GM12878 (cell line): Measurements from ENCODE around the gene CHMP1B. TPM values are rescaled to one million over a fixed set of nuclear protein-coding genes. Genes with fewer than 3 reads are reported as not detected.
A peak's percentile ranks its signal among the peaks of the same experiment; 100 is the strongest.

Experiments
- ATAC-seq: fragments of 200-7000 bp; cut with Tn5 transposase; 3 replicates; pipeline ENCODE4 v1.9.1; 2020; ENCODE audit warnings: mild to moderate bottlenecking, moderate library complexity
- BruUV-seq: library from RNA; stranded (reverse); fragments of 400-500 nt; replicated peaks from 2 replicates; lab custom pipeline; 2021; lab: Mats Ljungman, UMichigan
- CTCF ChIA-PET: fragments of 300-600 bp; sonication (Branson Sonifier 250); formaldehyde crosslinking; extraction: SDS; loops from one replicate; lab custom pipeline; 2021; ENCODE audit warnings: inconsistent platforms; lab: Yijun Ruan, JAX
- POLR2A ChIA-PET: fragments of 350-600 bp; formaldehyde crosslinking; extraction: SDS; loops from one replicate; lab custom pipeline; 2021; ENCODE audit warnings: inconsistent platforms; lab: Charles Lee
- RAD21 ChIA-PET: fragments of 300-600 bp; sonication (Branson Sonifier 250); formaldehyde crosslinking; loops from one replicate; lab custom pipeline; 2023; ENCODE audit warnings: antibody characterized with exemption; ENCODE audit not compliant: unreplicated experiment; lab: Charles Lee
- SMC1A ChIA-PET: fragments of 300-600 bp; sonication (Branson Sonifier 250); formaldehyde crosslinking; loops from one replicate; lab custom pipeline; 2023; ENCODE audit not compliant: unreplicated experiment, uncharacterized antibody; lab: Charles Lee
- DNase-seq: peaks from one replicate; pipeline ENCODE4 v3.0.0-alpha.2; 2011; ENCODE audit warnings: low read depth, low spot score
- FAIRE-seq: peaks from 3 replicates; lab custom pipeline; 2011; peaks lifted over from hg19 to GRCh38; lab: Jason Lieb, UNC
- H2AFZ ChIP-seq: 2 replicates; pipeline ENCODE4 v1.6.0; 2011; ENCODE audit warnings: low read depth, low read length, control low read depth; ENCODE audit not compliant: control insufficient read depth
- H3K27ac ChIP-seq: 2 replicates; pipeline ENCODE4 v1.5.1; 2011; ENCODE audit warnings: control low read depth; ENCODE audit not compliant: control insufficient read depth, insufficient read depth
- H3K27me3 ChIP-seq, 2 experiments: replicated peaks in 1 of 2; 2 replicates each; pipeline versions ENCODE4 v1.6.0 to v1.6.1; 2011; ENCODE audit warnings: low read length in 1 of 2; ENCODE audit not compliant: control insufficient read depth in 2 of 2, insufficient read depth in 2 of 2
- H3K36me3 ChIP-seq, 2 experiments: 2 replicates each; pipeline ENCODE4 v1.5.1; 2011; ENCODE audit warnings: low read length in 1 of 2; ENCODE audit not compliant: control insufficient read depth in 2 of 2, insufficient read depth in 2 of 2
- H3K4me1 ChIP-seq: 2 replicates; pipeline ENCODE4 v1.6.1; 2011; ENCODE audit warnings: mild to moderate bottlenecking, low read length, moderate library complexity, mixed read lengths; ENCODE audit not compliant: control insufficient read depth, insufficient read depth
- H3K4me2 ChIP-seq: 2 replicates; pipeline ENCODE4 v1.6.0; 2011; ENCODE audit warnings: control low read depth; ENCODE audit not compliant: control insufficient read depth, insufficient read depth
- H3K4me3 ChIP-seq: fragments of 200-600 bp; sonication (generic); 2 replicates; pipeline ENCODE4 v1.5.1; 2016
- H3K79me2 ChIP-seq: 2 replicates; pipeline ENCODE4 v1.6.0; 2011; ENCODE audit warnings: low read length; ENCODE audit not compliant: control insufficient read depth, insufficient read depth
- H3K9ac ChIP-seq: 2 replicates; pipeline ENCODE4 v1.8.0; 2011; ENCODE audit warnings: low read length, control low read depth, mixed read lengths; ENCODE audit not compliant: control insufficient read depth, insufficient read depth
- H3K9me3 ChIP-seq: replicated peaks from 3 replicates; pipeline ENCODE4 v1.5.1; 2011; ENCODE audit warnings: mild to moderate bottlenecking, low read length; ENCODE audit not compliant: control insufficient read depth, insufficient read depth
- H4K20me1 ChIP-seq: 2 replicates; pipeline ENCODE4 v1.6.0; 2011; ENCODE audit not compliant: control insufficient read depth, insufficient read depth
- BCL3 ChIP-seq: IDR thresholded peaks from 2 replicates; pipeline ENCODE4 v1.6.1; 2011; ENCODE audit warnings: borderline replicate concordance, low read depth, mild to moderate bottlenecking, moderate library complexity, low read length; ENCODE audit not compliant: insufficient read depth, poor library complexity, severe bottlenecking
- CBX5 ChIP-seq: sonication (generic); IDR thresholded peaks from 2 replicates; pipeline ENCODE4 v1.6.1; 2016; ENCODE audit warnings: low read depth, moderate library complexity, mild to moderate bottlenecking, inconsistent platforms
- CHD1 ChIP-seq: IDR thresholded peaks from 2 replicates; pipeline ENCODE4 v1.6.1; 2012; ENCODE audit warnings: low read depth, low read length, improper control_type of control experiment
- CUX1 ChIP-seq: IDR thresholded peaks from 2 replicates; pipeline ENCODE4 v1.6.1; 2012; ENCODE audit warnings: improper control_type of control experiment, low read depth, low read length; ENCODE audit not compliant: insufficient replicate concordance
- GATAD2B ChIP-seq: fragments of 450-650 bp; conservative IDR thresholded peaks from 2 replicates; pipeline ENCODE4 v1.6.1; 2017; ENCODE audit warnings: low read depth, mild to moderate bottlenecking, moderate library complexity
- MYB ChIP-seq: fragments of 150-350 bp; IDR thresholded peaks from 2 replicates; pipeline ENCODE4 v1.6.1; 2014; ENCODE audit warnings: mild to moderate bottlenecking, low read depth, low read length, borderline replicate concordance
- NFIC ChIP-seq: IDR thresholded peaks from 2 replicates; pipeline ENCODE4 v1.6.1; 2012; ENCODE audit warnings: low read depth, mild to moderate bottlenecking, inconsistent platforms, low read length, moderate library complexity
- NR2C2 ChIP-seq: IDR thresholded peaks from 2 replicates; pipeline ENCODE4 v1.6.1; 2011; ENCODE audit warnings: borderline replicate concordance, low read depth; ENCODE audit not compliant: control insufficient read depth, insufficient read length
- ZNF24 ChIP-seq: fragments of 450-650 bp; IDR thresholded peaks from 2 replicates; pipeline ENCODE4 v1.6.1; 2017; ENCODE audit warnings: antibody characterized with exemption, mild to moderate bottlenecking
- WGBS: methylation state at CpG from one replicate; pipeline ENCODE4 v1.1.6; 2016; ENCODE audit warnings: low lambda C conversion rate; ENCODE audit not compliant: insufficient replicate concordance, insufficient coverage; ENCODE audit errors: missing lambda C conversion rate; 5-methylcytosine and 5-hydroxymethylcytosine counted together
- in situ Hi-C: fragments of 300-500 bp; cut with MboI; formaldehyde crosslinking; loops from 9 replicates; pipeline ENCODE4 v1.14.3; 2018; ENCODE audit warnings: mixed read lengths
- intact Hi-C: fragments of 100-400 bp; cut with micrococcal nuclease; formaldehyde crosslinking; loops from one replicate; pipeline ENCODE4 v1.14.2; 2022; ENCODE audit not compliant: unreplicated experiment
- polyA plus RNA-seq, 11 experiments: library from polyadenylated mRNA; depleted of rRNA in 4 of 11; unstranded in 6 of 11; stranded (reverse) in 5 of 11; fragments of >200 nt; fragmentation: Nextera tagmentation in 4 of 11; fragmentation: Illumina TruSeq in 1 of 11; extraction: Ambion mirVana in 4 of 11; extraction: Trizol in 1 of 11; gene quantifications; 1 replicate in 1 of 11; 2 replicates in 10 of 11; pipeline versions ENCODE4 v1.2.1 to v1.2.3, GENCODE V29; 2011 to 2016; ENCODE audit warnings: inconsistent platforms in 2 of 11, missing spikeins in 2 of 11, low read depth in 1 of 11
- total RNA-seq, 4 experiments: library from RNA; depleted of rRNA in 3 of 4; stranded (reverse); fragments of >200 nt in 3 of 4; fragmentation: Illumina TruSeq in 1 of 4; extraction: Trizol in 1 of 4; gene quantifications; 2 replicates each; pipeline versions ENCODE4 v1.2.1 to v1.2.3, GENCODE V29; 2013 to 2021

CHMP1B gene
- total and polyA plus RNA-seq, 10 of the 15 experiments (the other 5 are each of a cell fraction or from before 2014, with no cell fraction given): 8.5 to 24.0 (median 18.6) TPM

GRCh38 chr18:11857177-11857887, 6.1 kb downstream of the CHMP1B start:
- ChIA-PET SMC1A (no interaction called here), RAD21 (no interaction called here), POLR2A (no interaction called here), CTCF (no interaction called here)
- Histone ChIP-seq H3K27ac (no peak overlapping the region), H3K36me3 (no peaks in the 10 kb centered on the region), H3K4me1 (peaks cover 7% of the 10 kb centered on the region), H3K27me3 (no peaks in the 10 kb centered on the region; a peak in 1 of 4 replicates), H3K9ac (no peak overlapping the region), H3K4me3 (no peak overlapping the region), H2AFZ (no peak overlapping the region), H3K79me2 (peaks cover 12% of the 10 kb centered on the region), H3K4me2 (no peak overlapping the region), H3K9me3 (no peaks in the 10 kb centered on the region), H4K20me1 (no peaks in the 10 kb centered on the region)
- TF ChIP-seq BCL3 (peak; percentile 26), MYB (no peak)
- WGBS: 51% methylated on average over 11 of the region's 11 CpGs
- DNase-seq (no peak), FAIRE-seq (no peak), ATAC-seq (no peak)
- intact Hi-C loops: no loop called here
- BruUV-seq: no TSS peak
- in situ Hi-C loops: no loop called here

GRCh38 chr18:11859282-11859830, 8.1 kb downstream of the CHMP1B start:
- Histone ChIP-seq H3K4me1 (no peaks in the 10 kb centered on the region), H3K9ac (no peak overlapping the region), H3K4me2 (no peak overlapping the region), H3K27me3 (no peaks in the 10 kb centered on the region; a peak in 1 of 4 replicates), H3K9me3 (no peaks in the 10 kb centered on the region), H3K4me3 (no peak overlapping the region), H3K36me3 (no peaks in the 10 kb centered on the region), H3K27ac (no peak overlapping the region), H3K79me2 (no peaks in the 10 kb centered on the region), H4K20me1 (no peaks in the 10 kb centered on the region), H2AFZ (no peak overlapping the region)
- ATAC-seq: no peak
- ChIA-PET RAD21 (no interaction called here), CTCF (no interaction called here), POLR2A (interaction anchor here (0.7 kb wide), 1 partner anchor 1953 kb away, joined by 4 read pairs; no protein-coding TSS in a partner anchor), SMC1A (no interaction called here)
- in situ Hi-C loops (no loop called here), intact Hi-C loops (no loop called here)
- WGBS: 36% methylated on average over 7 of the region's 7 CpGs
- no peak for FAIRE-seq
- DNase-seq: no peak
- no TSS peak for BruUV-seq
- TF ChIP-seq NR2C2 (no peak), NFIC (no peak), MYB (no peak), CHD1 (no peak), GATAD2B (no peak), CUX1 (no peak), CBX5 (no peak), ZNF24 (no peak)
